Prostate gland (tissue), 2 donors: Measurements from ENCODE around the gene NKG7. TPM values are rescaled to one million over a fixed set of nuclear protein-coding genes. Genes with fewer than 3 reads are reported as not detected.

Source experiments
- DNase-seq: peaks from one replicate; pipeline ENCODE4 v3.0.0-alpha.2; 2019; ENCODE audit warnings: low spot score
- H3K27ac ChIP-seq, 2 donors: fragments of 200-600 bp; sonication (generic); 2 replicates each; pipeline ENCODE4 v1.5.1; 2017 to 2019
- H3K27me3 ChIP-seq: fragments of 200-600 bp; sonication (generic); replicated peaks from 2 replicates; pipeline ENCODE4 v1.5.1; 2019; ENCODE audit not compliant: insufficient read depth
- H3K36me3 ChIP-seq, 2 donors: fragments of 200-600 bp; sonication (generic); 1 replicate in 1 of 2; 2 replicates in 1 of 2; pipeline versions ENCODE4 v1.5.1 to v1.8.1; 2017 to 2019
- H3K4me1 ChIP-seq: fragments of 200-600 bp; sonication (generic); replicated peaks from 2 replicates; pipeline ENCODE4 v1.5.1; 2019
- H3K4me3 ChIP-seq, 2 donors: fragments of 200-600 bp; sonication (generic); 2 replicates each; pipeline ENCODE4 v1.5.1; 2017 to 2019
- H3K9me3 ChIP-seq: fragments of 200-600 bp; sonication (generic); 2 replicates; pipeline ENCODE4 v1.5.1; 2017
- CTCF ChIP-seq, 4 experiments: fragments of 200-600 bp in 2 of 4; fragments of 450-650 bp in 2 of 4; sonication (generic) in 2 of 4; IDR thresholded peaks; 1 replicate in 3 of 4; 2 replicates in 1 of 4; pipeline ENCODE4 v1.5.1; 2016 to 2019; ENCODE audit warnings: antibody characterized with exemption in 4 of 4, mild to moderate bottlenecking in 2 of 4, moderate library complexity in 2 of 4
- POLR2A ChIP-seq: fragments of 450-650 bp; IDR thresholded peaks from one replicate; pipeline ENCODE4 v1.6.1; 2016; ENCODE audit warnings: antibody characterized with exemption, mild to moderate bottlenecking
- POLR2AphosphoS5 ChIP-seq: sonication (generic); formaldehyde crosslinking; IDR thresholded peaks from one replicate; pipeline ENCODE4 v1.6.1; 2017; ENCODE audit warnings: antibody characterized with exemption
- WGBS: methylation state at CpG from one replicate; pipeline ENCODE4 v1.1.5; 2018; 5-methylcytosine and 5-hydroxymethylcytosine counted together
- intact Hi-C: fragments of 100-400 bp; cut with DNase I; formaldehyde crosslinking; loops from one replicate; pipeline ENCODE4 v1.14.2; 2022
- total RNA-seq, 2 donors: library from RNA; depleted of rRNA; stranded (reverse); fragments of >200 nt; gene quantifications; one replicate each; pipeline ENCODE4 v1.1.0, GENCODE V29; 2016

Gene NKG7
- total RNA-seq, 2 donors from 2014 or later = 1.8 TPM; not detected in 1

GRCh38 chr19:51329411-51329810 is 43.0 kb downstream of the NKG7 start:
- 92% methylated on average over 5 of the region's 5 CpGs for WGBS
- Histone ChIP-seq H3K4me3 (no peak overlapping the region), H3K9me3 (no peaks in the 10 kb centered on the region), H3K27ac (no peak overlapping the region), H3K4me1 (no peaks in the 10 kb centered on the region), H3K36me3 (no peaks in the 10 kb centered on the region), H3K27me3 (peaks cover 14% of the 10 kb centered on the region)
- no peak for DNase-seq
- TF ChIP-seq POLR2A = no peak
- TF ChIP-seq CTCF (IDR thresholded peaks at IDR 0.05) = no peak
- no peak for TF ChIP-seq POLR2AphosphoS5
- intact Hi-C loops = no loop called here

- intact Hi-C loops = no loop called here
- no peak for DNase-seq
- H3K4me3 ChIP-seq = no peak overlapping the region
Observed at GRCh38 chr19:51327066-51328001, 45.1 kb downstream of the NKG7 start.

DNA sequence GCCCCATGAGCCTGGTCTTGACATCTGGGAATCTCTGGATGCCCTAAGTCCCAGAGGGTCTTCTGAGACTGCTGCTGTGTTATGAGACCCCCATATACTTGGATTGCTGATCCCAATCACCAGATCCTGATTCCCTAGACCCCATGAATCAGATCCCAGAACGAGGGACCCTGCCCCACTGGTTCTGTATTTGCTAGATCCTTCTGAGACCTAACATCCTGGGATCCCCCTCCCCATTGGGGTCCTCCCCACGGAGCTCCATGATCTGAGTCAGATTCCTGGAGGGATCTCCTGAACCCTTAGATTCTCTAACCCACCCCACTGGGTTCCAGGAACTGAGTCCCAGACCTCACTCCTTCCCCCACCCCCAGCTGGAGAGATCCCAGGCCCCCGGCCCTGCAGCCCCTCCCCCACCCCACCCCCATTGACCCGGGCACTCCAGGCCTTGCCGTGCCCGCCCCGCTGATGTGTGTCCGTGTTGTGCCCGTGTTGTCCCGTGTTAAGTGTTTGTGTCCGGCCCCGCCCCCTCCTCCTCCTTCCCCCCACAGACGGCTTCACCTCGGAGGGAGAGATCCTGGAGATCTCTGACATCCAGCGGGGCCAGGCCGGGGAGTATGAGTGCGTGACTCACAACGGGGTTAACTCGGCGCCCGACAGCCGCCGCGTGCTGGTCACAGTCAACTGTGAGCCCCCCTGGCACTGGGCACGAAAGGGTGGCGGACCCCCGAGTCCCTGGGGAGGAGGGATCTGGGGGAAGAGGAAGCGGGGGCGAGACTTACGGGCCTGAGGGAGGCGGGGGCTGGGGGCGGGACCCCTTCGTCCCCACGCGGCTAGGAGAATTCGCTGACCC is 46.0 kb downstream of the NKG7 start:
- no peaks in the 10 kb centered on the region for H3K36me3 ChIP-seq
- no peak overlapping the region for H3K27ac ChIP-seq
- WGBS = 16% methylated on average over 34 of the region's 36 CpGs
- no peak for TF ChIP-seq POLR2A
- no peak for TF ChIP-seq POLR2AphosphoS5
- no peak for TF ChIP-seq CTCF (IDR thresholded peaks at IDR 0.05)
- intact Hi-C loops = no loop called here
- H3K27me3 ChIP-seq = peaks cover 17% of the 10 kb centered on the region
- DNase-seq = no peak
- H3K4me1 ChIP-seq = no peaks in the 10 kb centered on the region
- no peaks in the 10 kb centered on the region for H3K9me3 ChIP-seq
- no peak overlapping the region for H3K4me3 ChIP-seq

More at GRCh38 chr19:51327066-51328001, 45.1 kb downstream of the NKG7 start:
- H3K4me1 ChIP-seq = no peaks in the 10 kb centered on the region
- no peak for TF ChIP-seq POLR2AphosphoS5
- H3K27ac ChIP-seq = no peak overlapping the region
- WGBS = 6% methylated on average over 72 of the region's 75 CpGs
- peaks cover 17% of the 10 kb centered on the region for H3K27me3 ChIP-seq
- H3K36me3 ChIP-seq = no peaks in the 10 kb centered on the region
- no peaks in the 10 kb centered on the region for H3K9me3 ChIP-seq

- WGBS = 72% methylated on average over 25 of the region's 26 CpGs
- Histone ChIP-seq H3K27ac (no peak overlapping the region), H3K9me3 (no peaks in the 10 kb centered on the region), H3K4me3 (no peak overlapping the region), H3K36me3 (no peaks in the 10 kb centered on the region), H3K27me3 (peaks cover 17% of the 10 kb centered on the region), H3K4me1 (no peaks in the 10 kb centered on the region)
- DNase-seq = no peak
- TF ChIP-seq POLR2AphosphoS5 (no peak), CTCF (IDR thresholded peaks at IDR 0.05) (no peak), POLR2A (no peak)
- intact Hi-C loops = no loop called here
Observed at GRCh38 chr19:51325161-51325976, 47.1 kb downstream of the NKG7 start.

GRCh38 chr19:51324167-51324481 is 48.3 kb downstream of the NKG7 start:
- TF ChIP-seq POLR2AphosphoS5 (no peak), CTCF (IDR thresholded peaks at IDR 0.05) (no peak), POLR2A (no peak)
- Histone ChIP-seq H3K27ac (no peak overlapping the region), H3K27me3 (peaks cover 15% of the 10 kb centered on the region), H3K9me3 (no peaks in the 10 kb centered on the region), H3K4me1 (no peaks in the 10 kb centered on the region), H3K4me3 (no peak overlapping the region), H3K36me3 (no peaks in the 10 kb centered on the region)
- intact Hi-C loops = no loop called here
- 55% methylated on average over 6 of the region's 6 CpGs for WGBS
- DNase-seq = no peak
